ENCODE measurements around the gene BEGAIN.

- TF ChIP-seq POLR2A (IDR thresholded peaks at IDR 0.05), result no peak
- no peak for TF ChIP-seq CTCF (IDR thresholded peaks at IDR 0.05)
Measured at GRCh38 chr14:100546051-100546443, 41.2 kb downstream of the BEGAIN start.
